Uterus (tissue), 4 donors: ENCODE results near the gene CPSF4L. TPM values are rescaled to one million over a fixed set of nuclear protein-coding genes. Genes with fewer than 3 reads are reported as not detected.
A peak's percentile ranks its signal among the peaks of the same experiment; 100 is the strongest.
"Not testable (repeated sequence)": the region's sequence is repeated elsewhere in the genome, so short reads cannot be mapped to it uniquely, and the experiment has no call there.

Source experiments
- DNase-seq, 2 donors: peaks; one replicate each; pipeline ENCODE4 v3.0.0-alpha.2; 2019 to 2020
- H3K27ac ChIP-seq, 2 donors: fragments of 200-600 bp; sonication (generic); 1 replicate in 1 of 2; 2 replicates in 1 of 2; pipeline ENCODE4 v1.5.1; 2016 to 2018
- H3K27me3 ChIP-seq, 2 donors: fragments of 200-600 bp; sonication (generic); one replicate each; pipeline ENCODE4 v1.5.1; 2018 to 2019; ENCODE audit warnings: control low read depth in 1 of 2
- H3K36me3 ChIP-seq, 2 donors: fragments of 200-600 bp; sonication (generic); one replicate each; pipeline ENCODE4 v1.5.1; 2019; ENCODE audit warnings: control low read depth in 1 of 2
- H3K4me1 ChIP-seq, 2 donors: fragments of 200-600 bp; sonication (generic); one replicate each; pipeline ENCODE4 v1.5.1; 2018 to 2019; ENCODE audit warnings: control low read depth in 1 of 2
- H3K4me3 ChIP-seq, 2 donors: fragments of 200-600 bp; sonication (generic); 1 replicate in 1 of 2; 2 replicates in 1 of 2; pipeline ENCODE4 v1.5.1; 2018 to 2019; ENCODE audit warnings: mild to moderate bottlenecking in 1 of 2
- H3K9me3 ChIP-seq, 2 donors: fragments of 200-600 bp; sonication (generic); one replicate each; pipeline ENCODE4 v1.5.1; 2019; ENCODE audit warnings: control low read depth in 1 of 2
- CTCF ChIP-seq, 4 experiments: fragments of 200-600 bp in 2 of 4; fragments of 450-650 bp in 2 of 4; sonication (generic) in 2 of 4; IDR thresholded peaks; one replicate each; pipeline ENCODE4 v1.5.1; 2016 to 2019; ENCODE audit warnings: antibody characterized with exemption in 4 of 4, mild to moderate bottlenecking in 2 of 4, moderate library complexity in 1 of 4
- POLR2A ChIP-seq, 2 donors: fragments of 450-650 bp; IDR thresholded peaks; one replicate each; pipeline ENCODE4 v1.6.1; 2016; ENCODE audit warnings: antibody characterized with exemption in 2 of 2, mild to moderate bottlenecking in 1 of 2, moderate library complexity in 1 of 2
- intact Hi-C: fragments of 100-400 bp; cut with DNase I; formaldehyde crosslinking; loops from one replicate; pipeline ENCODE4 v1.15.1; 2023; ENCODE audit warnings: low total_unique reads
- total RNA-seq, 4 donors: library from RNA; depleted of rRNA in 3 of 4; stranded (reverse); fragments of >200 nt in 3 of 4; gene quantifications; one replicate each; pipeline versions ENCODE4 v1.1.0 to v1.2.4, GENCODE V29; 2014 to 2023
- donor health status: DM: yes; HTN: yes; CAD: no.

Gene CPSF4L, protein sequence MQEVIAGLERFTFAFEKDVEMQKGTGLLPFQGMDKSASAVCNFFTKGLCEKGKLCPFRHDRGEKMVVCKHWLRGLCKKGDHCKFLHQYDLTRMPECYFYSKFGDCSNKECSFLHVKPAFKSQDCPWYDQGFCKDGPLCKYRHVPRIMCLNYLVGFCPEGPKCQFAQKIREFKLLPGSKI
- total RNA-seq, result under 1 TPM in 1 of 4 donors, not detected in 3; 0.34 TPM

DNA sequence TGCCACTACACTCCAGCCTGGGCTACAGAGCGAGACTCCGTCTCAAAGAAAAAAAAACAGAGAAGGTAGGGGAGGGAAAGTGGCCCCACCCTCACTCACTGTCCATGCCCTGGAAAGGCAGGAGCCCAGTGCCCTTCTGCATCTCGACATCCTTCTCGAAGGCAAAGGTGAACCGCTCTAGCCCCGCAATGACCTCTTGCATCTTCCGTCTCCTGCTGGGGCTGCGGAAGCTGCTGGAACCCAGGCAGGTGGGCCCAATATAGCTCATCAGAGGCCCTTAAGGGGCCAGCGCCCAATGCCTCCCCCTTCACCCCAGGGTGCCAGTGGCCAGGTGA is at the start of gene CPSF4L:
TSS of gene CPSF4L (minus strand) at position 264 of the 335 bp plus-strand sequence. CDS start at position 202, 62 bp downstream.
- Histone ChIP-seq H3K27ac (no peak within 1 kb of the TSS), H3K27me3 (no peaks in the 10 kb centered on the region), H3K4me1 (no peaks in the 10 kb centered on the region), H3K4me3 (no peak within 1 kb of the TSS), H3K9me3 (no peaks in the 10 kb centered on the region), H3K36me3 (no peaks in the 10 kb centered on the region)
- no peak for DNase-seq
- no peak for TF ChIP-seq CTCF (IDR thresholded peaks at IDR 0.05)
- no peak for TF ChIP-seq POLR2A (IDR thresholded peaks at IDR 0.05)
- intact Hi-C loops, result no loop called here

GRCh38 chr17:73311428-73311780 is 49.7 kb upstream of the CPSF4L start:
- no peaks in the 10 kb centered on the region for H3K9me3 ChIP-seq
- no peaks in the 10 kb centered on the region for H3K4me1 ChIP-seq
- H3K27me3 ChIP-seq, result no peaks in the 10 kb centered on the region
- H3K27ac ChIP-seq, result peak overlapping the region; percentile 97 to 99
- H3K36me3 ChIP-seq, result no peaks in the 10 kb centered on the region
- peak overlapping the region; percentile 68 to 98 for H3K4me3 ChIP-seq
- intact Hi-C loops, result loop anchor here (10.0 kb wide), 1 partner anchor 57 kb away; no protein-coding TSS in a partner anchor
- no peak for DNase-seq
- no peak for TF ChIP-seq CTCF (IDR thresholded peaks at IDR 0.05)
- TF ChIP-seq POLR2A (IDR thresholded peaks at IDR 0.05), result no peak

- H3K4me1 ChIP-seq, result no peaks in the 10 kb centered on the region
- no peaks in the 10 kb centered on the region for H3K27me3 ChIP-seq
- no peaks in the 10 kb centered on the region for H3K36me3 ChIP-seq
- TF ChIP-seq CTCF (IDR thresholded peaks at IDR 0.05) (no peak), POLR2A (IDR thresholded peaks at IDR 0.05) (no peak)
- intact Hi-C loops, result loop anchor here (10.0 kb wide), 1 partner anchor 55 kb away; no protein-coding TSS in a partner anchor
- H3K9me3 ChIP-seq, result no peaks in the 10 kb centered on the region
- DNase-seq, result no peak
- peak overlapping the region; percentile 68 to 98 for H3K4me3 ChIP-seq
- H3K27ac ChIP-seq, result peak overlapping the region; percentile 97 to 99
These were observed 48.3 kb upstream of the CPSF4L start for GRCh38 chr17:73309727-73310596.

- DNase-seq, H3K9me3 ChIP-seq, H3K4me1 ChIP-seq, H3K36me3 ChIP-seq, H3K27me3 ChIP-seq, intact Hi-C loops: not testable (repeated sequence)
- H3K4me3 ChIP-seq, result peak overlapping the region; percentile 68 to 98
- peak overlapping the region; percentile 97 to 99 for H3K27ac ChIP-seq
These were observed 47.3 kb upstream of the CPSF4L start for GRCh38 chr17:73308959-73309358.

DNA sequence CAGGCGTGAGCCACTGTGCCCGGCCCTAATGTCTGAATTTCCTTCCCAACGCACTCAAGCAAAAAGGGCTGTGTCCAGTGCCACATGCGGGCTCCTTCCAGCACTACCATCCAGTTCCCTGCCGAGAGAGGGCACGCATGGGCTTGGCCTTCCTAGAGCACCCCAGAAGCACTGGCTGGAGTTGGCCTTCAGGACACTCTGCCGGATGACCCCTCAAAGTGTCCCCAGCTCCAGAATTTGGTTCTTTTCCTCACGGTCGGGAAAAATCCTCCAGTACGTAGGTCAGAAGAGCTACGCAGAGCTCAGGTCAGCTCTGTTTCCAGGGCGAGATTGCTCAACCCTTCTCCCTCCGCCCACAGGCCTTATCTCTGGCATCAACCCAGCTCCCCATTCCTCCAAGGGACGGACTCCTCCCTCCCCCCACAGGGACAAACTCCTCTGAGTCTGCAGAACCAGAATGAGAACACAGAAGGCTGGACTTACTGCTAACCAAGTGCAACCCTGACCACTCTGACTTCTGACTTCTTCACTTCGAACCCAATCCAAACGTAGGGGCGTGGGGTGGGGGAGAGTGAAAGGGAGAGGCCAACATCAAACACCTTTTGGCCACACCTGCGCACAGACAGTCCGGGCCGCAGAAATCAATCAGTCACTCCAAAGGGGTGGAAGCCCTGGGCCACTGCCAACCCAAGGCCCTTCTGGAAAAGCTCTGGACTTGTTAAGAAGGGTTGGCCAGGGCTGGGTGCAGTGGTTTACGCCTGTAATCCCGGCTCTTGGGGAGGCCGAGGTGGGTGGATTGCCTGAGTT is 46.5 kb upstream of the CPSF4L start:
- Histone ChIP-seq H3K4me1 (no peaks in the 10 kb centered on the region), H3K9me3 (no peaks in the 10 kb centered on the region), H3K36me3 (no peaks in the 10 kb centered on the region), H3K27me3 (no peaks in the 10 kb centered on the region), H3K27ac (peak overlapping the region; percentile 97 to 99), H3K4me3 (peak overlapping the region; percentile 27 to 68)
- TF ChIP-seq CTCF (IDR thresholded peaks at IDR 0.05) (no peak), POLR2A (IDR thresholded peaks at IDR 0.05) (peak in 1 of 2 donors; percentile 49)
- intact Hi-C loops, result no loop called here
- peak; percentile 92 to 96 for DNase-seq
